ENCODE measurements around the gene GARNL3. TPM values are rescaled to one million over a fixed set of nuclear protein-coding genes. Genes with fewer than 3 reads are reported as not detected.

GARNL3 gene
- total RNA-seq, 3 donors from 2014 or later: 13.4 to 44.8 (median 26.2) TPM

- intact Hi-C loops (cut with DNase I; ENCODE audit: low total_unique reads): no loop called here
- H3K4me1 ChIP-seq: no peaks in the 10 kb centered on the region
- TF ChIP-seq POLR2AphosphoS5 (IDR thresholded peaks at IDR 0.05) (no peak), CTCF (IDR thresholded peaks at IDR 0.05) (no peak), POLR2A (IDR thresholded peaks at IDR 0.05) (no peak)
- peak overlapping the region; percentile 3 to 33 for H3K27ac ChIP-seq
- H3K27me3 ChIP-seq: no peaks in the 10 kb centered on the region
- DNase-seq (ENCODE audit: low spot score in 2 of 2): no peak
- no peak overlapping the region for H3K4me3 ChIP-seq
- H3K9me3 ChIP-seq: no peaks in the 10 kb centered on the region
- no peaks in the 10 kb centered on the region for H3K36me3 ChIP-seq
These were observed 26.8 kb upstream of the GARNL3 start for GRCh38 chr9:127237801-127238200.

- intact Hi-C loops (cut with DNase I; ENCODE audit: low total_unique reads): no loop called here
- Histone ChIP-seq H3K9me3 (no peaks in the 10 kb centered on the region), H3K27ac (no peak overlapping the region), H3K27me3 (no peaks in the 10 kb centered on the region), H3K4me3 (no peak overlapping the region), H3K36me3 (no peaks in the 10 kb centered on the region), H3K4me1 (no peaks in the 10 kb centered on the region)
- DNase-seq (ENCODE audit: low spot score in 2 of 2): no peak
- no peak for TF ChIP-seq POLR2A (IDR thresholded peaks at IDR 0.05)
- no peak for TF ChIP-seq CTCF (IDR thresholded peaks at IDR 0.05)
- no peak for TF ChIP-seq POLR2AphosphoS5 (IDR thresholded peaks at IDR 0.05)
These were observed 23.2 kb upstream of the GARNL3 start for GRCh38 chr9:127241354-127241753.

GRCh38 chr9:127244609-127245601 is 19.7 kb upstream of the GARNL3 start:
- H3K27me3 ChIP-seq: no peaks in the 10 kb centered on the region
- DNase-seq (ENCODE audit: low spot score in 2 of 2): peak; percentile 97 to 98
- peak; percentile 32 to 43 (median 35) for TF ChIP-seq POLR2AphosphoS5 (IDR thresholded peaks at IDR 0.05)
- TF ChIP-seq POLR2A (IDR thresholded peaks at IDR 0.05): no peak
- H3K27ac ChIP-seq: peak overlapping the region; percentile 76 to 77
- peak overlapping the region; percentile 56 to 69 (median 63) for H3K4me3 ChIP-seq
- intact Hi-C loops (cut with DNase I; ENCODE audit: low total_unique reads): no loop called here
- no peaks in the 10 kb centered on the region for H3K9me3 ChIP-seq
- no peaks in the 10 kb centered on the region for H3K4me1 ChIP-seq
- H3K36me3 ChIP-seq: no peaks in the 10 kb centered on the region

- Histone ChIP-seq H3K4me1 (no peaks in the 10 kb centered on the region), H3K9me3 (no peaks in the 10 kb centered on the region), H3K27me3 (no peaks in the 10 kb centered on the region), H3K27ac (no peak overlapping the region), H3K4me3 (peak overlapping the region; percentile 56 to 69 (median 63)), H3K36me3 (no peaks in the 10 kb centered on the region)
- DNase-seq (ENCODE audit: low spot score in 2 of 2): no peak
- intact Hi-C loops (cut with DNase I; ENCODE audit: low total_unique reads): no loop called here
- no peak for TF ChIP-seq POLR2A (IDR thresholded peaks at IDR 0.05)
- no peak for TF ChIP-seq POLR2AphosphoS5 (IDR thresholded peaks at IDR 0.05)
- no peak for TF ChIP-seq CTCF (IDR thresholded peaks at IDR 0.05)
These were observed 18.9 kb upstream of the GARNL3 start for GRCh38 chr9:127245637-127246164.

- intact Hi-C loops (cut with DNase I; ENCODE audit: low total_unique reads): no loop called here
- no peaks in the 10 kb centered on the region for H3K4me1 ChIP-seq
- DNase-seq (ENCODE audit: low spot score in 2 of 2): no peak
- no peak overlapping the region for H3K4me3 ChIP-seq
- no peaks in the 10 kb centered on the region for H3K27me3 ChIP-seq
- TF ChIP-seq POLR2A (IDR thresholded peaks at IDR 0.05) (no peak), POLR2AphosphoS5 (IDR thresholded peaks at IDR 0.05) (no peak), CTCF (IDR thresholded peaks at IDR 0.05) (no peak)
- no peak overlapping the region for H3K27ac ChIP-seq
- H3K36me3 ChIP-seq: no peaks in the 10 kb centered on the region
- H3K9me3 ChIP-seq: no peaks in the 10 kb centered on the region
These were observed 16.3 kb upstream of the GARNL3 start for GRCh38 chr9:127248241-127248640.

Measured in breast epithelium (tissue), 4 donors.